ENCODE data around the gene HSD11B1L. TPM values are rescaled to one million over a fixed set of nuclear protein-coding genes. Genes with fewer than 3 reads are reported as not detected.

The HSD11B1L gene
- polyA plus RNA-seq, 1 experiment: 4.9 TPM

GRCh38 chr19:5706876-5707573 is 26.2 kb downstream of the HSD11B1L start:
- DNase-seq (ENCODE audit: low read depth, low spot score): no peak
- Histone ChIP-seq H3K27ac (ENCODE audit: low read depth, low read length) (no peak overlapping the region), H3K4me3 (ENCODE audit: low read depth, low read length) (no peak overlapping the region), H3K27me3 (ENCODE audit: control insufficient read depth, insufficient read depth, low read length) (no peaks in the 10 kb centered on the region), H3K9me3 (ENCODE audit: control insufficient read depth, insufficient read depth, low read length) (no peaks in the 10 kb centered on the region; the same call in 1 of the 2 replicates)
- ChIA-PET CTCF (no interaction called here), POLR2A (interaction anchor here (0.6 kb wide), 1 partner anchor 8 kb away, joined by 12 read pairs; no protein-coding TSS in a partner anchor)
- TF ChIP-seq CTCF (IDR thresholded peaks at IDR 0.05; ENCODE audit: low read depth, low read length): no peak

DNA sequence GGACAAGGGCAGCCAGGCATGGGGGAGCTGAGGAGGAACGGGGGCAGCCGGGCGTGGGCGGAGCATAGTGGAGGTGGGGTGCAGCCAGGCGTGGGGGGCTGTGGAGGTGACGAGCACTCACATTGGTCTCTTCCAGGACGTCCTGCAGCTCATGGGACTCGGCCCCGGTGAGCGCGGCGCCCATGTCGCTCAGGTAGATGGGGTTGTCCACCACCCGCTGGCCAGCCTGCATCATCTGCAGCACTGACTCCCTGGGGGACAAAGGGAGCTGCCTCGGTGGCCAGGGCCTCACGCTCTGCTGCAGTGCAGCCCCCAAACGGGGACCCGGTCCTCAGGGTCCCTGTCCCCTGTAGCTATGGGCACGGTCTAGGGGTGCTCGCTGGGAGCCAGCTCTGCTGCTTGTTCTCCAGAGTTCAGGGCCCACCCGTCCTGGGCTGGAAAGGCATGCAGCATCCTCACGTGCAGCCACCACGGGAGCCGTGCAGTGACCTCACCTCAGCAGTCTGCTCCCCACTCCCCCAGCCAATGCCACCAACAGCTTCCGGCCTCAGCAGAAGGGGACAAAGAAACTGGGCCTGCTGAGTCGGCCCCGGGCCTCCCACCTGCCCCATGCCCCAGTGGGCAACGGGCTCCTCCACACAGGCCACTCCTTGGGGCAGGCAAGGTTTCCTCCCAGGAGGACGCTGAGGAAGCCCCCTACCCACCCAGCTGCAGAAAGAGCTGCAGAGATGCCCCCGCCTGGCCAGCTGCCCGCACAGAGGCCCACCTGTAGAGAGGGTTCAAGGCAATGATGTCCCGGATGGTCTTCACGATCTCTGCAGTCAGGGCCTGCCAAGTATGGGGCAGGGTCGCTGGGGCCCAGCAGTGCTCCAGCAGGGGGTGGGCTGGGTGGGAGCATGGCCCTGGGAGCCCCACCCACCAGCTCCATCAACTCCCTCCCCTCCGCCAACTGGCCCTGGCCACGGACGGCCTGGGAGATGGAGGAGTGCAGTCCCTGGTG is 27.0 kb downstream of the HSD11B1L start:
- no peak for TF ChIP-seq CTCF (IDR thresholded peaks at IDR 0.05; ENCODE audit: low read depth, low read length)
- DNase-seq (ENCODE audit: low read depth, low spot score): no peak
- H3K27ac ChIP-seq (ENCODE audit: low read depth, low read length): no peak overlapping the region
- POLR2A ChIA-PET: interaction anchor here (0.9 to 1.1 kb wide), 3 partner anchors 11 to 18 kb away, joined by 4 to 10 read pairs (median 6); no protein-coding TSS in a partner anchor
- CTCF ChIA-PET: interaction anchor here (2.3 kb wide), 1 partner anchor 21 kb away, joined by 5 read pairs; no protein-coding TSS in a partner anchor
- no peak overlapping the region for H3K4me3 ChIP-seq (ENCODE audit: low read depth, low read length)
- H3K9me3 ChIP-seq (ENCODE audit: control insufficient read depth, insufficient read depth, low read length): no peaks in the 10 kb centered on the region; the same call in 1 of the 2 replicates
- H3K27me3 ChIP-seq (ENCODE audit: control insufficient read depth, insufficient read depth, low read length): no peaks in the 10 kb centered on the region

GRCh38 chr19:5711025-5711424 is 30.2 kb downstream of the HSD11B1L start:
- no peak for TF ChIP-seq CTCF (IDR thresholded peaks at IDR 0.05; ENCODE audit: low read depth, low read length)
- POLR2A ChIA-PET: interaction anchor here (0.6 kb wide), 1 partner anchor 9 kb away, joined by 4 read pairs; the partner anchor contains the start of genes CATSPERD and LONP1
- CTCF ChIA-PET: no interaction called here

GRCh38 chr19:5711713-5712161 is 30.9 kb downstream of the HSD11B1L start:
- no peak for TF ChIP-seq CTCF (IDR thresholded peaks at IDR 0.05; ENCODE audit: low read depth, low read length)
- Histone ChIP-seq H3K4me3 (ENCODE audit: low read depth, low read length) (no peak overlapping the region), H3K9me3 (ENCODE audit: control insufficient read depth, insufficient read depth, low read length) (no peaks in the 10 kb centered on the region; the same call in 1 of the 2 replicates), H3K27me3 (ENCODE audit: control insufficient read depth, insufficient read depth, low read length) (no peaks in the 10 kb centered on the region), H3K27ac (ENCODE audit: low read depth, low read length) (no peak overlapping the region)
- ChIA-PET CTCF (interaction anchor here (0.9 kb wide), 1 partner anchor 9 kb away, joined by 3 read pairs; the partner anchor contains the start of gene CATSPERD), POLR2A (no interaction called here)
- no peak for DNase-seq (ENCODE audit: low read depth, low spot score)

More at GRCh38 chr19:5711025-5711424, 30.2 kb downstream of the HSD11B1L start:
- DNase-seq (ENCODE audit: low read depth, low spot score): no peak
- no peaks in the 10 kb centered on the region for H3K27me3 ChIP-seq (ENCODE audit: control insufficient read depth, insufficient read depth, low read length)
- H3K9me3 ChIP-seq (ENCODE audit: control insufficient read depth, insufficient read depth, low read length): no peaks in the 10 kb centered on the region; the same call in 1 of the 2 replicates
- no peak overlapping the region for H3K4me3 ChIP-seq (ENCODE audit: low read depth, low read length)
- H3K27ac ChIP-seq (ENCODE audit: low read depth, low read length): no peak overlapping the region

All from AG04450 (cell line).